RKO (cell line): Measurements from ENCODE around the gene GPR146.

ENCODE experiments used
- DNase-seq: peaks from one replicate; pipeline ENCODE4 v3.0.0-alpha.2; 2016; ENCODE audit warnings: low spot score

GPR146 gene

DNA sequence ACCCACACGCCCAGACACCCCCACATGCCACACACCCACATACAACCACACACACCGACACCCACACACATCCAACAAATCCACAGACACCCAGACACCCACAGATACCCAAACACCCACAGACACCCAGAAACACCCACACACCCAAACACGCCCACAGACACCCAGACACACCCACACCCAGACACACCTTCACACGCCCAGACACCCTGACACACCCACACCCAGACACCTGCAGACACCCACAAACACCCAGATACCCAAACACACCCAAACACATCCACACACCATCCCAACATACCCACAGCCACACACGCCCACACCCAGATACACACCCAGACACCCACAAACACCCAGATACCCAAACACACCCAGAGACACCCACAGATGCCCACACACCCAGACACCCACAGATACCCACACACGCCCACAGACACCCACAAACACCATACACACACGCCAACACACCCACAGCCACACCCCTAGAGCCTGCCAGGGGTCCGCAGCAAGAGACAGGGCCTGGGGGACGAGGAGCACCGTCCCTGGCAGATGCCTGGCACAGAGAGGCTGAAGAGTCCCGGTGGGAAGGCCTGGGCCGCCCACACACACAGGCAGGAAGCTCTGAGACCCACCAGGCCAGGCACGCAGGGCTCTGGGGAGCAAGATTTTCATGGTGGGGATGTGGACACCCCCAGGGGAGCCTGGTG, 32.9 kb upstream of the GPR146 start:
- DNase-seq = no peak

DNA sequence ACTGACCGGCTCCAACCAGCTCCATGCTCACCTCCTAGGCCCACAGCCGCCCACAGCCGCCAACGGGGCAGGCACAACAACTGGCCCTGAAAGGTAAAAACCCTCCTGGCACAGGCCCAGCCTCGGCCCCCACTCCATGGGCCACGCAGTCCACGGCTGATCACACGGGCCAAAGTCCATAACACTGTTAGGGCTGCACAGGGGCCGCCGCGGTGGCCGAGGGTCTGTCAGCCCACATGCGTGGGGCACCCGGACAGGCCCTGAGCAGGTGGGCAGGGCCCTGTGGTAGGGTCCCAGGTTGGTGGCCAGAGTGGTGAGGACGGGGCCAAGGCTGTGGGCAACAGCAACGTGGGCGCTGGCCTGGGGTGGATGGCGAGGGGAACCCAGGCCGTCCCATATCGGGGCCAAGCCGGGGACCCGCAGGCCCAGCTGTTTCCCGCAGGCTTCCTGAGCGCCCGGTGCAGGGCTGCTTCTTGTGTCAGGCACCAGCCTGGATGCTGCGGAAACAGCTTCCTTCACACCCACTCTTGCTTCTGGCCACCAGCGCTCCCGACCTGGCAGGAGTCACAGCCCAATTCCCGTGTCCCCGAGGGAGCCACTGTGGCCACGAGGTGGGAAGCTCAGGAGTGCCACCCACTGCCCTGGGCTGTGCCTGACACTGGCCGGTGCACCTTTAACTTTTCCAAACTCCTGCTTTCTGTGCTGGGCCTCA, 32.2 kb upstream of the GPR146 start:
- DNase-seq = no peak

DNA sequence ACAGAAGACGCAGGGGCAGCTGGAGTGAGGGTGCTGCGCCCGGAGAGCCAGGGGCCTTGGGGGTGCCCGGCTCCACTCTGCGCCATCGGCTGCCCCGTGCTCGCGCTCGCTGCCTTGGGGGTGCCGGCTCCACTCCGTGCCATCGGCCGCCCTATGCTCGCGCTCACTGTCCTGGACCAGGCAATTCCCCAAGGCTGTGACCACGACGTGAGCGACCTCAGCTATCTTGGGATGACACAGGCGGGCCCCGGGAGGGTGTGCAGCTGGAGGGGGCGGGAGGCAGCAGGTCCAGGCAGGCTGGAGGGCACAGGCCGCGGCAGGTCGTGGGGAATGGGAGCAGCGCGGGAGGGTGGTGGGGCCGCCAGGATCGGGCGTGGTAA, 31.6 kb upstream of the GPR146 start:
- DNase-seq = no peak

DNA sequence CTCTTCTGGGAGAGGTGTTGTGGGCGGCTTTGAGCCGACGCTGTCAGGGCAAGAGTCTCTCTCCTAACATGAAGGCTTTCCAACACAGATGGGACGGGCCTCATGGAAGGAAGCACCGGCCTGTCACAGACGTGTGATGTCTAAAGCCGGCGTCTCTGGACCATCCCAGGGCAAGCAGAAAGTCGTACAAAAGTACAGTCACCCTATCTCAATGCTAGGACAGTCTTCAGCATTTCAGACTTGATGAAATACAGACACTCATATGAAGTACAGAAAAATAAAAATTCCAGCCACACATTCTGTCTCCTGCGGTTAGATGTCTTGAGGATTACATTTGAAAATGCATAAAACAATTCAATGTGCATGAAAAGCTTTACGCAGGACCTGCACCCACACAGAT, 30.8 kb upstream of the GPR146 start:
- no peak for DNase-seq

DNA sequence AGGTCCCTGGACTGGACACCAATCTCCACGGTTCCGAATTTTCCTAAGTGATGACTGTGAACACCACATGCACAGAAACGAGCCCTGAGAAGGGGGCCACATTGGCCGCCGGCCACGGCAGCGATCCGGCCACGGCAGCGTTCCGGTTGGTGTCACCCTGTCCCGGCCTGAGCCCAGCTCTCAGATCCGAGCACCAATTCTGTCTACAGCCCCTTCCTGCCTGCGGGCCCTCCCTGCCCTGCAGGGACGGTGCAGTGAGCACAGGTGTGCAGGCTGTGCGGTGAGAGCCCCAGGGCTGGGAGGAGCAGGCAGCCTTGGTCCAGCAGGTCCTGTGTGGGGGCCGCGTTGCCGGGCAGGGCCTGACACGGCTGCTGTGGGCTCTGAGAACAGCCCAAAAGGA, 29.7 kb upstream of the GPR146 start:
- no peak for DNase-seq

DNA sequence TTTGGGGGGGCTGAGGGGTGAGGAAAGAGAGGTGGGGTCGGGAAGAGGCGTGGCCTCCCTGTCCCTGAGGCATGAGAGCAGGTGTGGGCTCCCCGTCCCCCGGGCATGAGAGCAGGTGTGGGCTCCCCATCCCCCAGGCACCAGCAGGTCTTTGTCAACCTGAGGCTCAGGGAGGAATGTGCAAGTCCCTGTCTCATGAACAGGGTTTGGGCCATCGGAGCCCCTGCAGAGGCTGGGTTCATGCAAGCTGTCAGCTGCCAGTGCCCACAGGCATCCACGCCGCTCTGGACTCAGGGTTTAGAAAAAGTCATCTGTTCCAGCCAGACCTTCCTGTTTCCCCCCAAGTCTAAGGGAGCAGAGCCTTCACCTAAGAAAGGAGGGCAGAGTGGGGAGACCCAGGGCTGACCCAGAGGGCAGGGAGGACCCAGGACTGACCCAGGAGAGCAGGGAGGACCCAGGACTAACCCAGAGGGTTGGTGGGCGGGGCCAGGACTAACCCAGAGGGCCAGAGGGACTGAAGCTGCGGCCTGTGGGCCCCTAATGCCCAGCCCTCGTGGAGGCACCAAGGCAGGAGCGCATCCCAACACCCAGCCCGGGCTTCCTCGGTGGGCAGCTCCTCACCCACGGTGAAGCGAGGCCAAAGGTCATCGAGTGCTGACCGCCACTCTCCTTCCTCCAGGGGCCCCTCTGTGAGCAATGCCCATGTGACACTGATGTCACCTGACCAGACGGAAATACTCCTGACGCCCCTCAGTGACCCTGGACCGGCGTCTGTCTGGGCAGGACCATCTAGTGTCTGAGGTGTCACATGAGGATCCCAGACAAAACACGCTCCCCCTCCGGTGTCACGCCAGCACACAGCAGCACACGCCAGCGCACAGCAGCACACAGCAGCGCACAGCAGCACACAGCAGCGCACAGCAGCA, 28.9 kb upstream of the GPR146 start:
- DNase-seq = no peak

DNA sequence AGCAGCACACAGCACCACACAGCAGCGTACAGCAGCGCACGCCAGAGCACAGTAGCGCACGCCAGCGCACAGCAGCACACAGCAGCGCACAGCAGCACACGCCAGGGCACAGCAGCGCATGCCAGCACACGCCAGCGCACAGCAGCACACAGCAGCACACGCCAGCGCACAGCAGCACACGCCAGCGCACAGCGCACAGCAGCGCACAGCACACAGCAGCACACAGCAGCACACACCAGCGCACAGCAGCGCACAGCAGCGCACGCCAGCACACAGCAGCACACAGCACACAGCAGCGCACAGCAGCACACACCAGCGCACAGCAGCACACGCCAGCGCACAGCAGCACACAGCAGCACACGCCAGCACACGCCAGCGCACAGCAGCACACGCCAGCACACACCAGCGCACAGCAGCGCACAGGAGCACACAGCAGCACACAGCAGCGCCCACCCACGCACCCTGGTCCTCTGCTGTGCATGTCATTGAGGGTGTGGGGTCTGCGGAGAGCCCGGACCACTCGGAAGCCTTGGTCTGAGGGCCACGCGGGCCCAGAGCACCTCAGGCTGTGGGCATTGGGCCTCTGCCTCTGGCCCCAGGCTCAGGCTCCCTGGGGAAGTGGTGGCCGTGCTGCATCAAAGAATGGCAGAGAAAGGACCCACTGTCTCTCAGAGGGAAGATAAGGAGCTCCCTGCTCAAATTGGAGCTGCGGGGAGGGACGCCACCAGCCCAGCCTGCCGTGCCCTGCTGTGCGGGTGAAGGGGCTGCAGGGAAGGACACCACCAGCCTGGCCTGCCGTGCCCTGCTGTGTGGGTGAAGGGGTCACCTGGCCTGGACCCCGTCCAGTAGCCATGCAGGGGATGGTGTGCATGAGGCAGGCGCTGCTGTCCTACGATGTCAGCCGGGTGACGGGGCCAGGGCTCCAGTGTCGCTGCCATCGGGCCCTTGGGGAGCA, 27.5 kb upstream of the GPR146 start:
- DNase-seq = no peak

DNA sequence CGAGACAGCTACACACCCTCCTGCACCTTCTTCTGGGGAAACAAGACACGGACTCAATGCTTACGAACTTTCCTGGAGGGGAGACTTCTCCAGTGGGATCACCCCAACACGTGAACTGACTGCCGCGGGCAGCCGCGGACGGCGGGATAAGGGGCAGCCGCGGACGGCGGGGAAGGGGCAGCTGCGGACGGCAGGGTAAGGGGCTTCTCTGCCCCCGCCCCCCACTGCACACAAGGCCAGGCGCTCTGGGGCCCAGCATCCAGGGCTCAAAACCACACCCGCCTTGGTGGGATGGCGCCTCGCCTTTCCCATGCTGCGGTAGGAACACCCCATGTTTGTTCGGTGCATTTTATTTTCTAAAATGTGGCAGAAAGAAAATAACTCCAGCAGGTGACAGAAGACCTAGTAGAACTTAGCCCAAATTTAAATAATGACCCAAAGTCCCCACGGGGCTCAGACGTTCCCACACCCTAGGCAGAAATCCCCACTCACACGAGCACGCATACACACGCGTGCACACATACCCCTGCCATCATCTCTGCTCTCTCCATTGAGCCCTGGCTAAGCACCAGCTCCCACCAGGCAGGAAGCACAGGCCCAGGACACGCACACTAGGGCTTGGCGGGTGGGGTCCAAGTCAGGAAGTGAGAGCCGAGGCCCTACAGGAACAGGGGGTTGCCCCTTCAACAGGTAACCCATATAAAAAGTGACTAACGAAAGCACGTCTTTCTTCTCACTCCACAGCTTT, 26.6 kb upstream of the GPR146 start:
- no peak for DNase-seq

DNA sequence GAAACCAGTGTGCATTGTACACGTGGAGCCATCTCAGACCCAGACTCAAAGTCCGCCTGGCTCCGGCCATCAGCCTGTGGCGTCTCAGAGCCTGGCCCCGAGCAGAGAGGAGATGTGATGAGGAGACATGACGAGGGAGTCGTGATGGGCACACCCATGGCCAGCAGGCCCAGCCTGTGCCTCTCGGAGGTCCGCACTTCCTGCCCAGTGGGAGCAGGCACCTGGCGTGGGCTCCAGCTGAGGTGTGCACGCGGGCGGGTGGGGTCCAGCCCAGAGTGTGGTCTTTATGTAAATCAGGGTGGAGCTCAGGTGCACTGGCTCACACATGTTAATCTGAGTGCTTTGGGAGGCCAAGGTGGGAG, 26.0 kb upstream of the GPR146 start:
- DNase-seq = no peak

DNA sequence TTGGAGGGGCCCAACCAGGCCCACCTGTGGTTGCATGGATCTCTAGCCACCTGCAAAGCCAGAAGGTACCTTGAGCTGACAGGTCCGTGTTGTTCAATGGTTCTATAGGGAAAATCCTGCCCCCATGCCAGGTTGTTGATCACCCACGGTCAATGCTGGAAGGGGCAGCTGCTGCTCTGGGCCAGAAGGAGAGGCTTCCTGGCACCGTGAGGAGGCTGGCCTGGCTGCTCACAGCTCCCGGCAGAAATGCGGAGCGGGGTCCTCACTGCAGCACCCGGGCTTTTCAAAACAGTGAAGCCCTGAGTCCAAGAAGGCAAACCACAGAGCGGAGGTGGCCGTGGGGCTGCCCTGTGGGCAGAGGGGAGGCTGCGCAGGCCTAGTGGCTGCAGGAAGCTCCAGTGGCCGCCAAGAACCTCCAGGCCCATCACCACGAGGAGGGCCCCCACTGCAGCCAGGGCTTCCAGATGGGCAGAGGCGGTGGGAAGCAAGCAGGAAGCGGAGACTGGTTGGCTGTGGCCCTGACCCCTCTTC, 25.0 kb upstream of the GPR146 start:
- no peak for DNase-seq

DNA sequence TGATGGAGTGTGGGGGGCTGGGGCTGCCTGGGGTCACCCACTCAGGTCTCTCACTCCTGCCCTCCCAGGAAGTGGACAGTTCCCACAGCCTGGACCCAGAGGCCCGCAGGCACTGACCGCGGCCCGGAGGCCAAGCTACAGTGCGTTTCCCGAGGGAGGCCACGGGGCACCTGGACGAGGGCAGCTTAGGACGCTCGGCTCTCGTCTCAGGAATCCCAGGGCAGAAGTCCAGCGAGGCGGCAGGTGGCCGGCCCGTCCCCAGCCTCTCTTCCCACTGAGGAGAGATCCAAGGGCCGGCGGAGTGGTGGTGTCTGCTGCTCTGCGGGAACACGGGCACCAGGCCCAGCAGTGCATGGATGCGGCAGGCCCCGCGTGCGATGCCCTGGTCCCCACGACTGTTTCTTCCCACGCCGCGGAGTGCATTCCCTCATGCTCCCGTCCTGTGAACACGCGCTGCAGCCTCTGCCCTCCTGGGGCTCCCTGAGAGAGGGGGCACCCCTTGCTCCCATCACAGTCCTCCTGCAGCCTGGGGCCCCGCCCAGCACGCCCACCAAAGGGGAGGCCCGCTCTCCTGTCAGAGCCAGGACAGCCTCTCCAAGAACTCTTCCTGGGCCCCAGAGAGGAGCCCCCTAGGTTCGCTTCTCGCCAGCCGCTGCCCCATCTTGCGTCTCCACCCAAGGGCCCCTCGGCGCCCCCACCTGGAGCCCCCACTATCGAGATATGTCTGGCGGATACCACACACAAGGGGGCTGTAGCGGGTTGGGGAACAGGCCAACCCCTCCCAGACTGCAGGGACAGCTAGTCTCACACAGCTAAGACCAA, 24.3 kb upstream of the GPR146 start:
- DNase-seq = no peak

DNA sequence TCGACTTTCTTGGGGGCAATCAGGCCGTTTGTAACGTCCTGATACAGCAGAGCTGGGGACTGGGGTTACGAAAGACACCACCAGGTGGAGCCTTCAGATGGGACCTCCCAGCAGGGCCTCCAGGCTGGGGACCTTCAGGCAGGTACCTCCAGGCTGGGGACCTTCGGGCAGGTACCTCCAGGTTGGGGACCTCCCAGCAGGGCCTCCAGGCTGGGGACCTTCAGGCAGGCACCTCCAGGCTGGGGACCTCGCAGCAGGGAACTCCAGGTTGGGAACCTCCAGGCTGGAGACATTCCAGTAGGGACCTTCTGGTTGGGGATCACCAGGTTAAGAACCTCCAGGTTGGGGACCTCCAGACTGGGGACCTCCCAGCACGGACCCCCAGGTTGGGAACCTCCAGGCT, 23.5 kb upstream of the GPR146 start:
- no peak for DNase-seq

DNA sequence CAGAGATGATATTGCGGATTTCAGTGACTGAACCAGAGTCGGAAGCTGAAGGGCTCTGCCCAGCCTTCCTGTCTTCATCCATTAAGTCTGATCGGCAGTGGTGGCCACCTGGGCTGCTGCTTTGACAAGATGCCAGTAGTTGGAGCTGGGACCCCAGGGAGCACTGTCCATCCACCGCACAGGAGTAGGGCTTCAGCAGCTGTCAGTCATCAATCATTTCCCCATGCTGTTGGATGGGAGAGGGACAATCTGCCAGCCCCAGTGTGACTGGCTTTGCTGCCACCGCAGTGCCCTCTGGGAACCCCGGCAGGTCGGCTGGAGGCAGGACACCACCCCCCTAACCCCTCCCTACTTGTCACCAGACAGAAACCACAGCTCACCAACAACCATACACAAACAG, 23.0 kb upstream of the GPR146 start:
- DNase-seq = no peak

DNA sequence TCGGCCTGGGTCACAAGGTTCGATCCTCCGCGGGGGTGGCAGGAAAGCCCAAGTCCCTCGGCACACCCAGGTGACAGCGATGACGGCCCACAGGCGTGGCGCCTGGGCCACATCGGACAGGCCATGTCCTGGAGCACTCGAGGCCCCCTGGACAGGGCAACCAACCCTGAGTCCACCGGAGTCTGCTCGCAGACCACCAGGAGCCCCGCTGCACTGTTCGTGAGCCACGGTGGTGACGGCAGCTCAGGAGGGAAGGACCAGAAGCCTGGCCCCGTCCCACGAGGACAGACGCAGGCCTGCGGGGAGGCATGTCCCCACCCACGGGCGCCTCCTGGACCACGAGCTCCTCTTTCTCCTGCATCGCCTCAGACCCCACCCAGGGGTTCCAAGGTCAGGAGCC, 22.4 kb upstream of the GPR146 start:
- DNase-seq = no peak

DNA sequence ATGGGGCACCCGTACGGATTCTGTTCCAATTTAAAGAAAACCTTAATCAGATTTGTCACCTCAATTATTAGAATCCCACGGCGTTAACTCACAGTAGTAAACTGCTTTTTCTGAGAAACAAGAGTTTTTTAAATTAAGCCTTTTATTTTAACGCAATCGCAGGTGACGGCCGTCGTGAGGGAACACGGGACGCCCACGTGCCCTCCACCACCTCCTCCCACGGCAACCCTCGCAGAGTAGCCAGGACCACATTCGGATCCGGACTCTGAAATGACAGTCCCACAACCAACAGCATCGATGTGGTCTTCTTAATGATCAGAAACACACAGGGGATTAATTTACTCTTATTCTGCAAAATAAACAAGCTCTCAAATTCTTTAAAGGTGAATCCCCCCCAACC, 22.0 kb upstream of the GPR146 start:
- no peak for DNase-seq

DNA sequence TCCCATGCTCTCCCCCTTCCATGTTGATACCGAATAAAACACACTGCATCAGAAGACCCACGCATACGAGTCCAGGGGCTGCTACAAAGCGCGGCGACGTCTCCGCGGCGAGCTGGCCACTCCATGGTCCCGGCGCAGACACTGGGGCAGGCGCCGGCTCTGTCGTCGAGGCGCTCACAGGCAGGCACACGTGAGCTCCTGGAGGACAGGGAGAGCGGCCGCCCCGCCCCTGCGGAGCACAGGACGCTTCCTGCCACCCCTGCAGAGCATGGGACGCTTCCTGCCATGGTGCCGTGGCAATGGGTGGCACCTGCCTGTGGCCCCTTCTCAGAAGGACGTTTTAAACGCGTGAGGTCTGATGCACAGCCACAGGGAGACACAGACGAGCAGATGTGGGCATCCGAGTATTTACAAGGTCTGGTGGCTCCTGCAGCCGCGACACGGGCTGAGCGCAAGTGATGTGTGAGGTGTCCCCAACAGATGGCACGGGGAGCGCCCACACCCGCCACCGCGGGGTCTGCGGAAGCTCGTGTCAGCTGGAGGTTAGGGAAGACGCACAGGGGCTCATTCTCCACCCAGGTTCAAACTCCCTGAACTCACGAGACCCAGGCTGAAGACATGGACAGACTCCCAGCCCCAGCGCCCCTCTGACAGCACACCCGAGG, 21.4 kb upstream of the GPR146 start:
- DNase-seq = no peak

DNA sequence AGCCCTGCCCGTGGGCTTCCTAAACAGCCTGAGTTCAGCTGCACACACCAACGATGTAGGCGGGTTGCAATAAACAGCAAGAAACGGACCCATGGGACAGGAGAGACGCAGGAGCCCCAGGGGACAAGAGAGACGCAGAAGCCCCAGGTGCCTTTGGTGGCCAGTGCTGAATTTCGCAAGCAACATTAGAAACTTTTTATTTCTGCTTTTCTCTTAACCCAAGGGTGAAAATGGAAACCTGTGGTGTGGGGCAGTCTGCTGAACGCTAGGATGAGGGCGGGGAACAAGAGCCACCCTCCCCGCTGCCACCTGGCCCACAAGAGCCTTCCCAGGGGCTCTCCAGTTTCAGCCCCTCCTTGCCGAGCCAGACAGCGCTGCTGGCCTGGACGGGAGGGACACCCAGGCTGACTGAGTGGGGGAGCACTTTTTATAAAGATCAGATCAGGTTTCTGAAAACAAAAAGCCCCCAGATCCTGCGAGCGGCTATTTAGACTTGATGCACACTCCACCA, 20.0 kb upstream of the GPR146 start:
- no peak for DNase-seq

DNA sequence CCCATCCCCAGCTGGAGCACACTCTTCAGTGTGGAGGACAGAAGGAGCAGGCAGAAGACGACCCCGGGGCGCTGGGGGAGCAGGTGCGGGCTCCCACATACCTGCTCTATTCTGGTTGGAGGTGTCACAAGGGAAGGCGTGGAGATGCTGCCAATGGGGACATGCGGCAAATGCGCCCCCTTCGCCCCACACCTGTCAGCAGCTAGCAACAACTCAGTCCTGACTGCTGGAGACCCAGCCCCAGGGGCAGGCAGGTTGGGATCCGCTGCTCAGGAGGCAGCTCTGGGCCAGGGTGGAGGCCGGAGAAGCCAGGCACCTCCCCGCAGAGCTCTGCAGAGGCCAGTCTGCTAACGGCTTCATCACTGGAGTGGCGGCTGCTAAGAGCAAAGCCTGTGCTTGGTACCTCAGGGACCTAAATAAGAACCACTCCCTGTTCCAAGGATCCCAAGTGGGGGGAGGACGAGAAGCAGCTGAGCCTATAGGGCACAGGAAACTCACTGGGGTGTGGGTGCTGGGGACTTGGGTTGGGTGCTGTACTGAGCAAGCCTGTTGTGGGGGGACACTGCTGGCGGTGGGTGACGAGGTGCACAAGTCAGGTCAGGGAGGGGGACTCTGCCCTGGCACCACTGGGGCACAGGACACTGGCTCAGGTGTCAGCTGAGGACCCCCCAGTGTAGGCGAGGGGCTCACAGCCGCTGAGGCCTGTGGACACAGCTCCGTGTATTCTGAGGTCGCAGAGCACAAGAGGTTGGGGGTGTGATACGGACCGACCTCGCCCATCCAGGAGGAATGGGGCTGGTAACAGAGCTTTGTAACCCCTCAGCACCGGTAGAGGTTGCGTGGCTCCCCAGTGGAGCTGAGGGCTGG, 19.2 kb upstream of the GPR146 start:
- DNase-seq = no peak
